HepG2 (cell line): ENCODE results near the gene ANKRD29.

Experiments used
- CHD4 ChIP-seq: fragments of 200-600 bp; sonication (generic); IDR thresholded peaks from 2 replicates; pipeline ENCODE4 v1.7.0; 2017; ENCODE audit warnings: mild to moderate bottlenecking, low read length, borderline replicate concordance
- PTBP1 ChIP-seq: fragments of 200-400 bp; formaldehyde crosslinking; IDR thresholded peaks from 2 replicates; pipeline ENCODE4 v1.6.1; 2018; ENCODE audit warnings: low read length, low read depth; ENCODE audit not compliant: poor library complexity, severe bottlenecking
- RORA ChIP-seq: sonication (generic); formaldehyde crosslinking; IDR thresholded peaks from 2 replicates; pipeline ENCODE4 v1.5.0; 2020; ENCODE audit warnings: mild to moderate bottlenecking, missing genetic modification reagents, moderate library complexity
- ZNF331 ChIP-seq: sonication (generic); formaldehyde crosslinking; IDR thresholded peaks from 2 replicates; pipeline ENCODE4 v1.4.0; 2020; ENCODE audit warnings: missing genetic modification reagents

GRCh38 chr18:23646282-23646681, 16.4 kb downstream of the ANKRD29 start:
- TF ChIP-seq ZNF331 (CRISPR knock-in tag) (no peak), CHD4 (no peak), PTBP1 (no peak), RORA (no peak)
